ENCODE measurements around the gene SLIT3.
"Not testable (repeated sequence)": the region's sequence is repeated elsewhere in the genome, so short reads cannot be mapped to it uniquely, and the experiment has no call there.

Gene SLIT3

GRCh38 chr5:169132302-169132660 is 168.7 kb downstream of the SLIT3 start:
- no peak for FAIRE-seq

GRCh38 chr5:169131616-169132301 is 169.2 kb downstream of the SLIT3 start:
- no peak for FAIRE-seq

DNA sequence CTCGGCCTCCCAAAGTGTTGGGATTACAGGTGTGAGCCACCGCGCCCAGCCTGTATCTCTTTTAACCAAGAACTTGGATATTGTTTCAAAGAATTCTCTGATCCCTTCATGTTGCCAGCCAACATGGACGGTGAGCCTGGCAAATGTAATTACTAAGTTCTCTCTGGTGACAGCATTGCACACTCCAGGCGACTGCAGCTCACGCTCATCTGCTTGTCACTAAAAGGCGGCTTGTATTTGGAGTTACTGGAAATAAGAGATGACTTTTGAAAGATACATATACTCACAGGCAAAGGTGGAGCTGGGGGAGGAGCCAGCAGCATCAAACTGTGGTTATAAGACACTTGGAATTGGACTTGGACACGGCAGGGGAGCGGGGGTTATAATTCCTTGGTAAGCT is 172.3 kb downstream of the SLIT3 start:
- no peak for FAIRE-seq

- no peak for FAIRE-seq
These were observed 173.5 kb downstream of the SLIT3 start for GRCh38 chr5:169127431-169127830.

DNA sequence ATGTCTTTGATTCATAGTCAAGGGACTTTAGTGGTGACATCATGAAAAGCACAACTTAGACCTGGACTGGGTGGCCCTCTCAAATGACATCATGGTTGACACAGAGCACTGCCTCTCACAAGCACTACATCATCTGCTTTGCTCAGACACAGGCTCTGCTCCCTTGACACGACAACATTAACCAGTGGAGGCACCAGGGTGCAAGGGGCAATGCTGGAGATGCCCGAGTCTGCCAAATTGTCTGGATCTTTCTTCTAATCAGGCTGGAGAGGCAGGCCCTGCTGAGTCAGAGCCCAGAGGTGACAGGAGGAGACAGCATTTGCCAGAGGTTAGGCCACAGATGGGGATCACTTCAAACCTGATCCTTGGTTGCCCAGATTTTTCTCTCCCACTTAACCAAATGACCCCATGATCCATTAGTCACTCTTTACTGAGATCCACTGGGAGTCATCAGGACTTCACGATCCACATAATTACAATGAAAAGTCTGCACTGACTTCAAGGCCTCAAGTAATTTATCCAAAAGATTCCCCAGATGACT is 174.4 kb downstream of the SLIT3 start:
- FAIRE-seq = no peak

- FAIRE-seq = no peak
These were observed 175.4 kb downstream of the SLIT3 start for GRCh38 chr5:169125571-169125970.

- FAIRE-seq = no peak
These were observed 178.0 kb downstream of the SLIT3 start for GRCh38 chr5:169122951-169123350.

GRCh38 chr5:169121630-169122420 is 179.1 kb downstream of the SLIT3 start:
- no peak for FAIRE-seq

DNA sequence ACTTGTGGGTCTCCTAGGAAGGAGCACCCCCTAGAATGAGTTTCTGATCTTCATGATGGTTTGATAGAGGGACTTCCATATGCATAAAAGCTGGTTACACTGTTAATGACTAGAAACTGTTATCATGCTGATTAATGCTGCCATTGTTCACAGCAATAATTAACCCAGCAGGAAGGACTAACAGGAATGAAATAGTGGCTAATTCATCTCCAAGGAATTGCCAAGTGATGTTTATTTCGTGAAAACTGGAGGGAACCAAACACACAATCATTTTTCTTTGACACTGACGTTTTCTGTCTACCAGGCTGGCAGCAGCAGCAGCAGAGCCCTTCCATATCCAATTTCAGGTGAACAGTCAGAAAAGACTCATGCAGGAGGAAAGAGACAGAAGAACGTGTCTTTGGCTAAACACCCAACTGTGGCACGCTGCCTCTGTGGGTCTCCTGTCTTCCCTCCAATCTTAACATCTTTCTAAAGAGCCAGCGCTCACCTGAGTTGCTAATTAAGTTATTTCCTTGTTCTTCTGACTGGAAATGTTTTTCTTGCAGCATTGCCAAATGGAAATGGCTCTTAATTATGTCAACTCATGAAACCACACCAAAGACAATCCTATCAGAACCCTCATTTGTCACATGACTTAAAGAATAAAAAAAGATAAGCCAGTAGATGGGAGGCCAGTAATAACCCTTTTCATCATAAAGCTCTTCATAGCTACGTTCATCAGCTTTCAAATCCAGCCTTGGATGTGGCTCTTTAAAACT is 181.5 kb downstream of the SLIT3 start:
- FAIRE-seq = no peak

DNA sequence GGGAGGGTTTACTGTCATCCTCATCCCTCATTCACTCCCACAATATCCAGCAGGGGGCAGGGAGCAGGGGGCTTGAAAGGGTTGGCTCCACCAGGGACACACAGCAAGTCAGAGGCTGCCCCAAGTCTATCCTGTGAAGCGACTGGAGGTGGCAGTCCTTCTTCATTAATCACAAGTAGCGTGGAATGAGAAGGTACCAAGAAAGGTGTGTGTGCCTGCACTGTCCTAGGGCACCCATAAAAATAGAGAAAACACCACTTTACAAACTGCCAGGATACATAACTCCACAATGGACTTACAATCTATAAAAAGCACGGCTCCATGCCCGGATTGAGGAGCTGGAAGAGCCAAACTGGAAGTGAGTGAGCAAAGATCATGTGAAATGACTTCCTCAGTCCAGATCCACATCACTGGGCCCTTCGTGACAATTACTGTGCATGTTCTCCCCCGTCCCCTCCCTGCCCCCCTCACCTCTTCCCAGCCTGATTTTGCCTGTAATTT is 183.9 kb downstream of the SLIT3 start:
- FAIRE-seq = no peak

DNA sequence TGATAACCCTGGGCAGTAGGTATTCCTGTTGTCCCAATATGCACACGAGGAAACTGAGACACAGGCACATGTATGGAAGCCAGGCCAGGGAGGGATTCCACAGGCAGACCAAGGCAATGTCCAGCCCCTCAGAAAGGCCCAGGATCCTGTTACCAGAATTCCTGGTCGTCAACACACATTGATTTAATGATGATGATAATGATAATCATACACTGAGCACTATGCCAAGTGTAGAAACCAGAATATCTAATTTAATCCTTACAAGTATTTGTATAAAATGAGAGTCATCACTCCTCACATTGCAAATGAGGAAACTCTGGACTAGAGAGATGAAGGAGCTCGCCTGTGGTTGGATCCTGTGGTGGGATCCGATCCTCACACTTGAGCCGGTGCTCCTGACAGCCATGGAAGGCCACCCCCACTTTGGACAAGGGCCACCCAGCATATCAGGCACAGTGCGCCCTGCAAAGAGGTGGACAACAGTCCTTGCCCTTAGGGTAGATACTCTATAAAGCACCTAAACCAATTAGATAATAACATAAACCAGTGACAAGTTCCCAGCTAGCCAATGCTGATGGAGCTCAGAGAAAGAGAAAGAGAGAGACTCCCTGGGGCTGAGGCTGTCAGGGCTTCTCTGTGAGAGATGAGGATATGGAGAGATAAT is 185.3 kb downstream of the SLIT3 start:
- no peak for FAIRE-seq

DNA sequence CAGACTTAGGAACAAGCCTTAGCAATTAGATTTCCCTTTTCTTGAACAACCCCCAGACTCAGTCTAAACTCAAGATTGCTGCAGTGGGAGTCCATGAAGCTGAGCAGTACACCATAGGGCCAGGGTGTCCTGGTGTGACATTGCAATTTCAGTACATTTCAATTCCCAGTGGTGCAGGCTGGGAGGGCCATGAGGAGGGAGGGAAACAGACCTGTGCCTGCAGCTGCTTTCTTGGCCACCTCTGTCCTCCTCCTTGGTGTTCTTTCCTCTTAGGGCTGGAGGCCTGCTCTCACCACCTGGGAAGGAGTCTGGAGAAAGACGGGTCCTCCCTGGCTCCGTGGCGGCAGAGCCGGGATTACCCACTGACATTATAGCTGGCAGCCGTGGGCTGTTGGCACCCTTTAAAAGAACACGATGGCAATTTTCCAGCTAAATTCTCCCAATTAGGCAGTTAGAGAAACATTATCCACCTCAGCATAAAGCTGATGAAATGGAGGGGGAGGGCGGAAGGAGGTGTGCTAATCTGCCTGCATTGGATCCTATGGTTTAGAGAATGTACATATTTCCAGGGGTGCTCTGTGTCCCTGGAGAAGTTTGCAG is 186.4 kb downstream of the SLIT3 start:
- FAIRE-seq = no peak

DNA sequence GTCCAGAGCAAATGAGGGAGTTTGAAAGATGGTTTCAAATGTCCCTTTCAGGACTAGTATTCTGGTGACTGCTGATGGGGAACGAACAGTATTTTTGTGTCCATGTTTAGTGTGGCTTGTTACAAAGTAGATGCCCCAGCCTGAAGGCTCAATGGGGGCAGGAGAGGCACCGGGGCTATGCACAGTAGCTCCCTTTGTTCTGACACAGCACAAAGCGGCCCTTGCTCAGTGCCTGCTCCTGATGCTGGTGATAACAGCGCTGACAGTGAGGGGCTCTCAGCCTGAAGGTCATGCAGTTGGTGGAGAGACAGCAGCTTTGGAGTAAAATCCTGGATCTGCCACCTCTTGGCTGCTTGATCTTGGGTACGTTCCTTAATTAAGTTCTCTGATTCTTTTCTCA is 188.9 kb downstream of the SLIT3 start:
- FAIRE-seq = no peak

DNA sequence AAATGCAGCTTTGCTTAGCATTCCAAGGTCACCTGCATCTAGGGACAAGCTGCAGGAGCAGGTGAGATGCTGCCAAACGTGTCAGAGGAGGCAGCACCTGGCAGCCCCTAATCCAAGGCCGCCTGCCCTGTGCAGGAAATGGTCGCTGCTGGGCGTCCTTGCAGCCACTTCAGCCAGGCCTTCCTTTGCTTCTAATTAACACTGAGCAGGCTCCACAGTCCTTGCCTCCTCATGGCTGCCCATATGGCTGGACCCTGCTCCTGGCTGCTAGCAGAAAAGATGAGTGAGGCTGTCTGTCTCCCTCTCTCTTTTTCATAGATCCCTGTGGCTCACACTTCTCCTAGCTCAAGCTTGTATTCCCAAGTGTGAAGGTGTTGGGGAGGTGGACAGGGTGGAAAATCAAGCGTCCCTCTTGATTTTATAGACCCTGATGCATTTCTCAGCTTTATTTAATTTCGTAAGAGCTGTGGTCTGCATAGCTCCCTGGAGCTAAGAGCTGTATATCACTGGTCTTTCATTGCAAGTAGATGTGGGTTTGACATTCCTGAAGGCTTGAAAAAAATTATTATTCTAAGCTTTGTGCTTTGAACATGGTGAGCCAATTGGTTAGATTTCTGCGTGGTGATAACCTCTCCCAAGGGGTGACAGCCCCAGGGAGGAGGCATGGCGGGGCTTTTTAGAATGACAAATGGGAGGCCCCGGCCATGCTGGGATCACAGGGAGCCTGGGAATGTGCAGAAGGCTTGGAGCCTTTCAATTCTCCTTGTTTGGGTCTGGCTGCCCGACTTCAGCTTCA is 193.8 kb downstream of the SLIT3 start:
- no peak for FAIRE-seq

DNA sequence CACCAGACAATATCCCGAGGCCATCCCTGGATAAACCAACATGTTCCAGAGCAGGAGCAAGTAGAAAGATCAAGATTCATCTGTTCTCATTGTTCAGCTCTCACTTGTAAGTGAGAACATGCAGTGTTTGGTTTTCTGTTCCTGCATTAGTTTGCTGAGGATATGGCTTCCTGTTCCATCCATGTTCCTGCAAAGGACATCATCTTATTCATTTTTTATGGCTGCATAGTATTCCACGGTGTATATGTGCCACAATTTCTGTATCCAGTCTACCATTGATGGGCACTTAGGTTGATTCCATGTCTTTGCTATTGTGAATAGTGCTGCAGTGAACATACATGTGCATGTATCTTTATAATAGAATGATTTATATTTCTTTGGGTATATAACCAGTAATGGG is 195.4 kb downstream of the SLIT3 start:
- not testable (repeated sequence) for FAIRE-seq

GRCh38 chr5:169104937-169105494 is 195.9 kb downstream of the SLIT3 start:
- no peak for FAIRE-seq

DNA sequence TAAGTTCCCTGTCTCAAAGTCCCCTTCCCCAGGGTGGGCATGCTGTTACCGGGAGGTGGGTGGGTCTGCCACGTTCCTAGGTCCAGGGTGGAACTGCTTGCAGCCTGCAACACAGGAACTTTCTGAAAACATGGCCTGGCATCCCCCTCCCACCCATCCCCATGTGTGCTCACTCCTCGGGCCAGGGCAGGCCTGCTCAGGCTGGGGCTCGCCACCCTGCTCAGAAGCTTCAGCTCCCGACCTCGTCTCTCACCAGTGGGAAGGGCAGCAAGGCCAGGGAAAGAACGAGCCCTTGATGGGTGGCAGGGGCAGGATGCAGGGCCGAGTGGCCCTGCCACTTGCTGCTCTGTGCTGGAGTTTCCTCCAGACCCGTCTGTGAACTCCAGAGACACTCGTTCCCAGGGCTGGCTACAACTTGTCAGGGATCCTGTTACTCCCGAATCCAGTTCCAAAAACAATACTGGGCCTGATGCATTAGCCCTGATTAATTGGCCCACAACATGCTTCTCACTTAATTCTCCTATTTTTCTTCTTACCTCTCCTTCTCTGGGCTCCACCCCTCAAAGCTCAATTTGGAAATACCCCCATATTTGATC is 197.3 kb downstream of the SLIT3 start:
- no peak for FAIRE-seq

- no peak for FAIRE-seq
These were observed 199.0 kb downstream of the SLIT3 start for GRCh38 chr5:169101966-169102365.

GRCh38 chr5:169100735-169101075 is 200.2 kb downstream of the SLIT3 start:
- FAIRE-seq = no peak
